Measurements from ENCODE around the gene S100A1. TPM values are rescaled to one million over a fixed set of nuclear protein-coding genes. Genes with fewer than 3 reads are reported as not detected.

Gene S100A1
- total RNA-seq, 3 donors from 2014 or later (not counting 1 experiment from before 2014, with no cell fraction given), result not detected

DNA sequence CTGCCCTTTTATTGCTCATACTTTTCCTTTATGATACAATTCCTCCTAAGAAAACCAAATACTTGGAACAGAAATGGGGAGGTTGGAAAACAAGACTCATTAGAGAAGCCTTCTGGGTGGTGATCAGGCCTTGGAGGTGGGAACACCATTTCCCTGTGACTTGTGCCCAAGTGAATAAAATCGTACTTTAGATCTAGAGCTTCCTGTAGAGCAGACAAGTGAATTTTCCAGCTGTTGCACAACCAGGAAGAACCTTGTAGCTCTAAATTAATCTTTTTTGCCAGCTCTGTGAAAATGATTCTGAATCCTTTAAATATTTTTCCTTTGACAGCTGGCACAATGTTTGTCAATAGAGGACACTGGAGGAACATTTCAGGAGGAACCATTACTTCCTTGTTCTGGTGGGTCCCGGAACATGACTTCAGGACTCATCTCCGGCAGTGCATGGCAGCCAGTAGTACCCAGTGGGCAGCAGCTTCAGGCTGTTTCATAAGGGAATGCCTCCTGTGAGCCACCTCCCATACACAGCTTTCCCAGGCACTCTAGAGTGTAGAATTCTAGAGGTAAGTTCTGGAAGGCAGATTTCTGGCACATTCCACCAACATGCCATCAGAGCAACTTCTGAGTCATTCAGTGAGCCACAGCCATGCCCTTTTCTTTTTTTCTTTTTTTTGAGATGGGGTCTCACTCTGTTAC is 24.7 kb downstream of the S100A1 start:
- Histone ChIP-seq H3K9me3 (ENCODE audit: control insufficient read depth, insufficient read depth, low read length) (no peaks in the 10 kb centered on the region), H3K36me3 (ENCODE audit: control insufficient read depth, insufficient read depth, low read length) (no peaks in the 10 kb centered on the region), H3K27ac (ENCODE audit: low read length) (no peak overlapping the region), H3K4me1 (ENCODE audit: control insufficient read depth, insufficient read depth, low read length) (peaks cover 2% of the 10 kb centered on the region), H3K27me3 (ENCODE audit: control insufficient read depth, insufficient read depth, low read length) (no peaks in the 10 kb centered on the region), H3K4me3 (ENCODE audit: low read length) (no peak overlapping the region)
- ATAC-seq, result no peak
- Mint-ChIP-seq H3K4me3 (no peak overlapping the region), H3K27me3 (ENCODE audit: low read depth in 2 of 2) (no peaks in the 10 kb centered on the region), H3K27ac (no peak overlapping the region), H3K36me3 (no peaks in the 10 kb centered on the region), H3K4me1 (peaks cover under 1 to 11% of the 10 kb centered on the region in 2 donors), H3K9me3 (no peaks in the 10 kb centered on the region)
- no peak for DNase-seq
- intact Hi-C loops (cut with micrococcal nuclease), result no loop called here
- TF ChIP-seq, protein P1, sequence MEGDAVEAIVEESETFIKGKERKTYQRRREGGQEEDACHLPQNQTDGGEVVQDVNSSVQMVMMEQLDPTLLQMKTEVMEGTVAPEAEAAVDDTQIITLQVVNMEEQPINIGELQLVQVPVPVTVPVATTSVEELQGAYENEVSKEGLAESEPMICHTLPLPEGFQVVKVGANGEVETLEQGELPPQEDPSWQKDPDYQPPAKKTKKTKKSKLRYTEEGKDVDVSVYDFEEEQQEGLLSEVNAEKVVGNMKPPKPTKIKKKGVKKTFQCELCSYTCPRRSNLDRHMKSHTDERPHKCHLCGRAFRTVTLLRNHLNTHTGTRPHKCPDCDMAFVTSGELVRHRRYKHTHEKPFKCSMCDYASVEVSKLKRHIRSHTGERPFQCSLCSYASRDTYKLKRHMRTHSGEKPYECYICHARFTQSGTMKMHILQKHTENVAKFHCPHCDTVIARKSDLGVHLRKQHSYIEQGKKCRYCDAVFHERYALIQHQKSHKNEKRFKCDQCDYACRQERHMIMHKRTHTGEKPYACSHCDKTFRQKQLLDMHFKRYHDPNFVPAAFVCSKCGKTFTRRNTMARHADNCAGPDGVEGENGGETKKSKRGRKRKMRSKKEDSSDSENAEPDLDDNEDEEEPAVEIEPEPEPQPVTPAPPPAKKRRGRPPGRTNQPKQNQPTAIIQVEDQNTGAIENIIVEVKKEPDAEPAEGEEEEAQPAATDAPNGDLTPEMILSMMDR (IDR thresholded peaks at IDR 0.05), result no peak
- 68% methylated on average over 3 of the region's 3 CpGs for WGBS (ENCODE audit: insufficient coverage)

- Histone ChIP-seq H3K9me3 (ENCODE audit: control insufficient read depth, insufficient read depth, low read length) (no peaks in the 10 kb centered on the region), H3K27me3 (ENCODE audit: control insufficient read depth, insufficient read depth, low read length) (no peaks in the 10 kb centered on the region), H3K27ac (ENCODE audit: low read length) (no peak overlapping the region), H3K36me3 (ENCODE audit: control insufficient read depth, insufficient read depth, low read length) (no peaks in the 10 kb centered on the region), H3K4me3 (ENCODE audit: low read length) (no peak overlapping the region), H3K4me1 (ENCODE audit: control insufficient read depth, insufficient read depth, low read length) (peaks cover 18% of the 10 kb centered on the region)
- Mint-ChIP-seq H3K4me1 (peaks cover 7 to 13% of the 10 kb centered on the region in 2 donors), H3K9me3 (no peaks in the 10 kb centered on the region), H3K27me3 (ENCODE audit: low read depth in 2 of 2) (no peaks in the 10 kb centered on the region), H3K4me3 (no peak overlapping the region), H3K27ac (no peak overlapping the region), H3K36me3 (no peaks in the 10 kb centered on the region)
- ATAC-seq (no peak), DNase-seq (no peak)
- intact Hi-C loops (cut with micrococcal nuclease), result no loop called here
- WGBS (ENCODE audit: insufficient coverage), result 94% methylated on average over 2 of the region's 3 CpGs
- TF ChIP-seq, protein P1 (IDR thresholded peaks at IDR 0.05), result no peak
Observed at GRCh38 chr1:153655333-153655732, 27.1 kb downstream of the S100A1 start.

- peaks cover 31% of the 10 kb centered on the region for H3K36me3 ChIP-seq (ENCODE audit: control insufficient read depth, insufficient read depth, low read length)
- no peaks in the 10 kb centered on the region for H3K9me3 ChIP-seq (ENCODE audit: control insufficient read depth, insufficient read depth, low read length)
- TF ChIP-seq, protein P1 (IDR thresholded peaks at IDR 0.05), result no peak
- H3K4me3 ChIP-seq (ENCODE audit: low read length), result peak within 1 kb of the TSS; percentile 73
- intact Hi-C loops (cut with micrococcal nuclease), result loop anchor here (1.0 kb wide), 1 partner anchor 13 kb away; no protein-coding TSS in a partner anchor
- Mint-ChIP-seq H3K4me1 (peaks cover 7 to 13% of the 10 kb centered on the region in 2 donors), H3K36me3 (no peaks in the 10 kb centered on the region), H3K9me3 (no peaks in the 10 kb centered on the region), H3K27ac (peak within 1 kb of the TSS; percentile 79 to 93), H3K4me3 (peak within 1 kb of the TSS; percentile 92), H3K27me3 (ENCODE audit: low read depth in 2 of 2) (no peaks in the 10 kb centered on the region)
- DNase-seq (peak; percentile 86 to 91), ATAC-seq (peak; percentile 97 to 98 (median 97))
- WGBS (ENCODE audit: insufficient coverage), result 3% methylated on average over 53 of the region's 53 CpGs
- peaks cover 18% of the 10 kb centered on the region for H3K4me1 ChIP-seq (ENCODE audit: control insufficient read depth, insufficient read depth, low read length)
- H3K27ac ChIP-seq (ENCODE audit: low read length), result peak within 1 kb of the TSS; percentile 76
- H3K27me3 ChIP-seq (ENCODE audit: control insufficient read depth, insufficient read depth, low read length), result no peaks in the 10 kb centered on the region
Observed at GRCh38 chr1:153658400-153659174, 30.4 kb downstream of the S100A1 start, which contains the start of gene SNAPIN. Gene SNAPIN, plus strand, starts transcription at chr1:153658703. Its CDS starts 41 bp downstream, at chr1:153658744.

Measured in natural killer cell (primary cell).